Measurements from ENCODE around the gene FUNDC1. TPM values are rescaled to one million over a fixed set of nuclear protein-coding genes. Genes with fewer than 3 reads are reported as not detected.

The FUNDC1 gene
- total RNA-seq, 1 donor from 2014 or later, result 17.0 TPM

GRCh38 chrX:44484607-44485146 is 58.0 kb downstream of the FUNDC1 start:
- Histone ChIP-seq H3K9ac (ENCODE audit: low read length) (no peak overlapping the region), H3K27ac (ENCODE audit: low read depth, low read length) (no peak overlapping the region), H3K4me3 (ENCODE audit: insufficient read depth, low read depth, low read length) (no peak overlapping the region), H3K9me3 (ENCODE audit: insufficient read depth, low read depth, low read length) (no peaks in the 10 kb centered on the region), H3K4me1 (ENCODE audit: insufficient read depth, low read length) (no peaks in the 10 kb centered on the region), H3K36me3 (ENCODE audit: insufficient read depth, low read length) (no peaks in the 10 kb centered on the region), H4K20me1 (ENCODE audit: insufficient read depth, low read length) (no peaks in the 10 kb centered on the region), H3K27me3 (ENCODE audit: insufficient read depth, low read length) (no peaks in the 10 kb centered on the region), H3K4me2 (ENCODE audit: low read length) (no peak overlapping the region), H3K79me2 (ENCODE audit: insufficient read depth, low read length) (no peaks in the 10 kb centered on the region), H2AFZ (ENCODE audit: low read depth, low read length) (no peak overlapping the region)
- no peaks in the 10 kb centered on the region for H3K36me3 Mint-ChIP-seq (ENCODE audit: low read depth, unreplicated experiment)
- no peak overlapping the region for H3K4me3 Mint-ChIP-seq (ENCODE audit: unreplicated experiment)
- FAIRE-seq (no peak), DNase-seq (ENCODE audit: low read depth) (no peak)
- H3K9me3 Mint-ChIP-seq (ENCODE audit: unreplicated experiment), result peaks cover 4% of the 10 kb centered on the region
- H3K27me3 Mint-ChIP-seq (ENCODE audit: low read depth, unreplicated experiment), result no peaks in the 10 kb centered on the region
- TF ChIP-seq, protein P1, sequence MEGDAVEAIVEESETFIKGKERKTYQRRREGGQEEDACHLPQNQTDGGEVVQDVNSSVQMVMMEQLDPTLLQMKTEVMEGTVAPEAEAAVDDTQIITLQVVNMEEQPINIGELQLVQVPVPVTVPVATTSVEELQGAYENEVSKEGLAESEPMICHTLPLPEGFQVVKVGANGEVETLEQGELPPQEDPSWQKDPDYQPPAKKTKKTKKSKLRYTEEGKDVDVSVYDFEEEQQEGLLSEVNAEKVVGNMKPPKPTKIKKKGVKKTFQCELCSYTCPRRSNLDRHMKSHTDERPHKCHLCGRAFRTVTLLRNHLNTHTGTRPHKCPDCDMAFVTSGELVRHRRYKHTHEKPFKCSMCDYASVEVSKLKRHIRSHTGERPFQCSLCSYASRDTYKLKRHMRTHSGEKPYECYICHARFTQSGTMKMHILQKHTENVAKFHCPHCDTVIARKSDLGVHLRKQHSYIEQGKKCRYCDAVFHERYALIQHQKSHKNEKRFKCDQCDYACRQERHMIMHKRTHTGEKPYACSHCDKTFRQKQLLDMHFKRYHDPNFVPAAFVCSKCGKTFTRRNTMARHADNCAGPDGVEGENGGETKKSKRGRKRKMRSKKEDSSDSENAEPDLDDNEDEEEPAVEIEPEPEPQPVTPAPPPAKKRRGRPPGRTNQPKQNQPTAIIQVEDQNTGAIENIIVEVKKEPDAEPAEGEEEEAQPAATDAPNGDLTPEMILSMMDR (IDR thresholded peaks at IDR 0.05; ENCODE audit: insufficient read depth, low read depth, low read length), result no peak
- TF ChIP-seq EZH2 (IDR thresholded peaks at IDR 0.05; ENCODE audit: insufficient read depth, low read length), result no peak
- no peaks in the 10 kb centered on the region for H3K4me1 Mint-ChIP-seq (ENCODE audit: low read depth, unreplicated experiment)
- no peak overlapping the region for H3K27ac Mint-ChIP-seq (ENCODE audit: unreplicated experiment)

DNA sequence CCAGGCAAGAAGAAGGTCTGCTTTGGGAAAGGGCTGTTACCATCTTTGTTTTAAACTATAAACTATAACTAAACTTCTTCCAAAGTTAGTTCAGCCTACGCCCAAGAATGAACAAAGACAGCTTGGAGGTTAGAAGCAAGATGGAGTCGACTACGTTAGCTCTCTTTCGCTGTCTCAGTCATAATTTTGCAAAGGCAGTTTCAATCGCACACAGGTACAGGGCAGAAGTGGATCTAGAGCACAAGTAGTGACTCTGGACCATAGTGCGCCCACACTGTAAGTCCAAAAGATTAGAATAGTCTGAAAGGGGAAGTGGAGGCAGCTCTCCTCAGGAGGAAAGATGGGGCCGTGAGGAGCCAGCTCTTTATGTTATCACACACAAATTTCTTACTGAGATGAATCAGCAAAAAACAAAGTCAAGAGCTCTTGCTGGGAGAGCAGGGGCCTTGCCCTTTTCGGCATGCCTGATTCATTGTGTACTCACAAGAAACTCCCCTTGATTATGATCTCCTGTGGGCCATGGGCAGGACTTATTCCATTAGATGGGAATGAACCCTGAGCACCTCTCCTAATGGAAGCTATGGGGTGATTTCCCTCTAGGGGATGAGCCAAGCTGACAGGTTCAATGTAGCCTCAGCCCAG is 58.6 kb downstream of the FUNDC1 start:
- no peak overlapping the region for H3K27ac ChIP-seq (ENCODE audit: low read depth, low read length)
- H3K4me1 Mint-ChIP-seq (ENCODE audit: low read depth, unreplicated experiment), result no peaks in the 10 kb centered on the region
- H3K36me3 Mint-ChIP-seq (ENCODE audit: low read depth, unreplicated experiment), result no peaks in the 10 kb centered on the region
- no peak overlapping the region for H3K4me3 ChIP-seq (ENCODE audit: insufficient read depth, low read depth, low read length)
- TF ChIP-seq EZH2 (IDR thresholded peaks at IDR 0.05; ENCODE audit: insufficient read depth, low read length), result no peak
- TF ChIP-seq, protein P1 (IDR thresholded peaks at IDR 0.05; ENCODE audit: insufficient read depth, low read depth, low read length), result no peak
- H3K9me3 ChIP-seq (ENCODE audit: insufficient read depth, low read depth, low read length), result no peaks in the 10 kb centered on the region
- no peak overlapping the region for H3K9ac ChIP-seq (ENCODE audit: low read length)
- no peaks in the 10 kb centered on the region for H3K36me3 ChIP-seq (ENCODE audit: insufficient read depth, low read length)
- H3K27me3 ChIP-seq (ENCODE audit: insufficient read depth, low read length), result no peaks in the 10 kb centered on the region
- no peak for FAIRE-seq
- DNase-seq (ENCODE audit: low read depth), result peak; percentile 2
- no peaks in the 10 kb centered on the region for H4K20me1 ChIP-seq (ENCODE audit: insufficient read depth, low read length)
- H3K4me2 ChIP-seq (ENCODE audit: low read length), result no peak overlapping the region
- no peak overlapping the region for H3K27ac Mint-ChIP-seq (ENCODE audit: unreplicated experiment)
- no peak overlapping the region for H3K4me3 Mint-ChIP-seq (ENCODE audit: unreplicated experiment)
- H3K79me2 ChIP-seq (ENCODE audit: insufficient read depth, low read length), result no peaks in the 10 kb centered on the region
- H2AFZ ChIP-seq (ENCODE audit: low read depth, low read length), result no peak overlapping the region
- H3K9me3 Mint-ChIP-seq (ENCODE audit: unreplicated experiment), result peaks cover 4% of the 10 kb centered on the region
- no peaks in the 10 kb centered on the region for H3K27me3 Mint-ChIP-seq (ENCODE audit: low read depth, unreplicated experiment)
- H3K4me1 ChIP-seq (ENCODE audit: insufficient read depth, low read length), result no peaks in the 10 kb centered on the region

GRCh38 chrX:44482575-44482974 is 60.1 kb downstream of the FUNDC1 start:
- Mint-ChIP-seq H3K27me3 (ENCODE audit: low read depth, unreplicated experiment) (no peaks in the 10 kb centered on the region), H3K4me1 (ENCODE audit: low read depth, unreplicated experiment) (no peaks in the 10 kb centered on the region), H3K4me3 (ENCODE audit: unreplicated experiment) (no peak overlapping the region), H3K27ac (ENCODE audit: unreplicated experiment) (no peak overlapping the region), H3K9me3 (ENCODE audit: unreplicated experiment) (peaks cover 4% of the 10 kb centered on the region), H3K36me3 (ENCODE audit: low read depth, unreplicated experiment) (no peaks in the 10 kb centered on the region)
- Histone ChIP-seq H2AFZ (ENCODE audit: low read depth, low read length) (no peak overlapping the region), H4K20me1 (ENCODE audit: insufficient read depth, low read length) (no peaks in the 10 kb centered on the region), H3K9ac (ENCODE audit: low read length) (no peak overlapping the region), H3K79me2 (ENCODE audit: insufficient read depth, low read length) (no peaks in the 10 kb centered on the region), H3K27ac (ENCODE audit: low read depth, low read length) (no peak overlapping the region), H3K4me3 (ENCODE audit: insufficient read depth, low read depth, low read length) (no peak overlapping the region), H3K27me3 (ENCODE audit: insufficient read depth, low read length) (no peaks in the 10 kb centered on the region), H3K36me3 (ENCODE audit: insufficient read depth, low read length) (no peaks in the 10 kb centered on the region), H3K4me1 (ENCODE audit: insufficient read depth, low read length) (no peaks in the 10 kb centered on the region), H3K9me3 (ENCODE audit: insufficient read depth, low read depth, low read length) (no peaks in the 10 kb centered on the region), H3K4me2 (ENCODE audit: low read length) (no peak overlapping the region)
- DNase-seq (ENCODE audit: low read depth) (no peak), FAIRE-seq (no peak)
- TF ChIP-seq, protein P1 (IDR thresholded peaks at IDR 0.05; ENCODE audit: insufficient read depth, low read depth, low read length), result no peak
- TF ChIP-seq EZH2 (IDR thresholded peaks at IDR 0.05; ENCODE audit: insufficient read depth, low read length), result no peak
